ENCODE data around the gene PCSK5.

GRCh38 chr9:76137931-76138330 lies 247.5 kb downstream of the PCSK5 start:
- TF ChIP-seq CTCF (IDR thresholded peaks at IDR 0.05; ENCODE audit: control extremely low read depth in 1 of 3, insufficient read depth in 1 of 3, low read depth in 1 of 3, low read length in 3 of 3) = no peak
- no peak for TF ChIP-seq CHD2 (IDR thresholded peaks at IDR 0.05; ENCODE audit: low read length)
- no peak for TF ChIP-seq RFX5 (IDR thresholded peaks at IDR 0.05; ENCODE audit: borderline replicate concordance, low read depth, low read length)
- no peak for TF ChIP-seq EP300 (IDR thresholded peaks at IDR 0.05; ENCODE audit: borderline replicate concordance in 1 of 2, low read depth in 2 of 2, low read length in 2 of 2)
- TF ChIP-seq EZH2 (IDR thresholded peaks at IDR 0.05; ENCODE audit: low read depth, low read length, severe bottlenecking) = no peak
- no peak for TF ChIP-seq POU5F1 (IDR thresholded peaks at IDR 0.05; ENCODE audit: low read depth, low read length)
- no peak for TF ChIP-seq SIN3A (conservative IDR thresholded peaks at IDR 0.05 in 1 of 2, IDR thresholded peaks at IDR 0.05 in 1 of 2; ENCODE audit: low read depth in 1 of 2, low read length in 2 of 2)
- no peak for TF ChIP-seq MAX (IDR thresholded peaks at IDR 0.05)
- no peak for TF ChIP-seq POLR2A (IDR thresholded peaks at IDR 0.05; ENCODE audit: control extremely low read depth in 1 of 2, low read depth in 2 of 2, low read length in 2 of 2)
- no peak for TF ChIP-seq KDM5A (IDR thresholded peaks at IDR 0.05; ENCODE audit: low read length)
